ENCODE measurements around the gene ATXN7L3B. TPM values are rescaled to one million over a fixed set of nuclear protein-coding genes. Genes with fewer than 3 reads are reported as not detected.

The ATXN7L3B gene
- polyA plus RNA-seq, 4 donors: 74.7 to 90.4 (median 88.8) TPM

- DNase-seq (ENCODE audit: low read depth in 4 of 4, low spot score in 3 of 4): no peak
Observed at GRCh38 chr12:74547249-74547648, 9.6 kb downstream of the ATXN7L3B start.

GRCh38 chr12:74551291-74551690 lies 13.7 kb downstream of the ATXN7L3B start:
- DNase-seq (ENCODE audit: low read depth in 4 of 4, low spot score in 3 of 4): no peak

- DNase-seq (ENCODE audit: low read depth in 4 of 4, low spot score in 3 of 4): no peak
Observed at GRCh38 chr12:74552201-74552600, 14.6 kb downstream of the ATXN7L3B start.

- no peak for DNase-seq (ENCODE audit: low read depth in 4 of 4, low spot score in 3 of 4)
Observed at GRCh38 chr12:74559728-74560127, 22.1 kb downstream of the ATXN7L3B start.

- DNase-seq (ENCODE audit: low read depth in 4 of 4, low spot score in 3 of 4): no peak
Observed at GRCh38 chr12:74563927-74564326, 26.3 kb downstream of the ATXN7L3B start.

- DNase-seq (ENCODE audit: low read depth in 4 of 4, low spot score in 3 of 4): no peak
Observed at GRCh38 chr12:74578486-74578885, 40.9 kb downstream of the ATXN7L3B start.

GRCh38 chr12:74579446-74579845 lies 41.8 kb downstream of the ATXN7L3B start:
- no peak for DNase-seq (ENCODE audit: low read depth in 4 of 4, low spot score in 3 of 4)

- no peak for DNase-seq (ENCODE audit: low read depth in 4 of 4, low spot score in 3 of 4)
Observed at GRCh38 chr12:74579981-74580380, 42.3 kb downstream of the ATXN7L3B start.

- no peak for DNase-seq (ENCODE audit: low read depth in 4 of 4, low spot score in 3 of 4)
Observed at GRCh38 chr12:74581439-74581838, 43.8 kb downstream of the ATXN7L3B start.

GRCh38 chr12:74584483-74585062 lies 46.9 kb downstream of the ATXN7L3B start:
- no peak for DNase-seq (ENCODE audit: low read depth in 4 of 4, low spot score in 3 of 4)

GRCh38 chr12:74586251-74586650 lies 48.6 kb downstream of the ATXN7L3B start:
- DNase-seq (ENCODE audit: low read depth in 4 of 4, low spot score in 3 of 4): no peak

Measured in right renal pelvis (tissue), 4 donors.